Breast epithelium (tissue), 4 donors: ENCODE results near the gene TSPEAR. TPM values are rescaled to one million over a fixed set of nuclear protein-coding genes. Genes with fewer than 3 reads are reported as not detected.
"Not testable (repeated sequence)": the region's sequence is repeated elsewhere in the genome, so short reads cannot be mapped to it uniquely, and the experiment has no call there.

Source experiments
- DNase-seq, 2 donors: peaks; one replicate each; pipeline ENCODE4 v3.0.0-alpha.2; 2019; ENCODE audit warnings: low spot score in 2 of 2
- H3K27ac ChIP-seq, 2 donors: fragments of 200-600 bp; sonication (generic) in 1 of 2; one replicate each; pipeline ENCODE4 v1.5.1; 2016 to 2019; ENCODE audit warnings: mild to moderate bottlenecking in 1 of 2
- H3K27me3 ChIP-seq, 2 donors: fragments of 200-600 bp; sonication (generic) in 1 of 2; one replicate each; pipeline versions ENCODE4 v1.5.1 to v1.6.0; 2017 to 2019; ENCODE audit warnings: control low read depth in 1 of 2, mild to moderate bottlenecking in 1 of 2
- H3K36me3 ChIP-seq: fragments of 200-600 bp; one replicate; pipeline ENCODE4 v1.5.1; 2019
- H3K4me1 ChIP-seq, 2 donors: fragments of 200-600 bp; sonication (generic); one replicate each; pipeline ENCODE4 v1.5.1; 2016 to 2019; ENCODE audit warnings: control low read depth in 1 of 2
- H3K4me3 ChIP-seq, 3 donors: fragments of 200-600 bp; sonication (generic); 1 replicate in 2 of 3; 2 replicates in 1 of 3; pipeline ENCODE4 v1.5.1; 2016 to 2019; ENCODE audit warnings: mild to moderate bottlenecking in 3 of 3, moderate library complexity in 2 of 3
- H3K9me3 ChIP-seq, 2 donors: fragments of 200-600 bp; sonication (generic) in 1 of 2; one replicate each; pipeline ENCODE4 v1.5.1; 2016 to 2019; ENCODE audit warnings: control low read depth in 1 of 2
- CTCF ChIP-seq, 3 donors: fragments of 450-650 bp; IDR thresholded peaks; one replicate each; pipeline ENCODE4 v1.5.1; 2016 to 2017; ENCODE audit warnings: antibody characterized with exemption in 3 of 3, mild to moderate bottlenecking in 3 of 3, moderate library complexity in 3 of 3
- POLR2A ChIP-seq: fragments of 450-650 bp; IDR thresholded peaks from one replicate; pipeline ENCODE4 v1.6.1; 2016; ENCODE audit warnings: antibody characterized with exemption, mild to moderate bottlenecking, moderate library complexity
- POLR2AphosphoS5 ChIP-seq, 3 donors: sonication (generic); formaldehyde crosslinking; IDR thresholded peaks; one replicate each; pipeline ENCODE4 v1.6.1; 2017; ENCODE audit warnings: antibody characterized with exemption in 3 of 3
- intact Hi-C: fragments of 100-400 bp; cut with DNase I; formaldehyde crosslinking; loops from one replicate; pipeline ENCODE4 v1.15.1; 2023; ENCODE audit warnings: low total_unique reads
- total RNA-seq, 3 donors: library from RNA; depleted of rRNA; stranded (reverse); fragments of >200 nt; gene quantifications; one replicate each; pipeline ENCODE4 v1.1.0, GENCODE V29; 2016

The TSPEAR gene
- total RNA-seq, 3 donors from 2014 or later, result 0.15 TPM; not detected in 2

- peak in 1 of 2 donors; percentile 34 for DNase-seq
- H3K27me3 ChIP-seq, result peaks cover 0 to 62% of the 10 kb centered on the region in 2 donors
Observed at GRCh38 chr21:44552681-44553080, 158.7 kb downstream of the TSPEAR start.

GRCh38 chr21:44552136-44552535 lies 159.2 kb downstream of the TSPEAR start:
- H3K27me3 ChIP-seq, result peaks cover 0 to 57% of the 10 kb centered on the region in 2 donors
- H3K4me1 ChIP-seq, result no peaks in the 10 kb centered on the region
- H3K4me3 ChIP-seq, result no peak overlapping the region
- no peak overlapping the region for H3K27ac ChIP-seq
- H3K36me3 ChIP-seq, result no peaks in the 10 kb centered on the region
- DNase-seq, result peak in 1 of 2 donors; percentile 37
- TF ChIP-seq POLR2A (no peak), POLR2AphosphoS5 (IDR thresholded peaks at IDR 0.05) (no peak), CTCF (IDR thresholded peaks at IDR 0.05) (no peak)
- intact Hi-C loops, result no loop called here
- peaks cover 0 to 5% of the 10 kb centered on the region in 2 donors for H3K9me3 ChIP-seq

More at GRCh38 chr21:44552681-44553080, 158.7 kb downstream of the TSPEAR start:
- Histone ChIP-seq H3K27ac (no peak overlapping the region), H3K36me3 (no peaks in the 10 kb centered on the region), H3K9me3 (peaks cover 0 to 5% of the 10 kb centered on the region in 2 donors), H3K4me3 (no peak overlapping the region), H3K4me1 (no peaks in the 10 kb centered on the region)
- intact Hi-C loops, result no loop called here
- TF ChIP-seq CTCF (IDR thresholded peaks at IDR 0.05) (no peak), POLR2AphosphoS5 (IDR thresholded peaks at IDR 0.05) (no peak), POLR2A (no peak)

GRCh38 chr21:44551340-44551961 lies 159.9 kb downstream of the TSPEAR start, which contains the start of gene KRTAP10-2:
Gene KRTAP10-2 (minus strand): TSS chr21:44551505. CDS start chr21:44551458, 47 bp downstream.
- H3K4me1 ChIP-seq, result no peaks in the 10 kb centered on the region
- H3K27ac ChIP-seq, result no peak within 1 kb of the TSS
- intact Hi-C loops, result no loop called here
- H3K36me3 ChIP-seq, result no peaks in the 10 kb centered on the region
- H3K4me3 ChIP-seq, result no peak within 1 kb of the TSS
- TF ChIP-seq CTCF (IDR thresholded peaks at IDR 0.05), result no peak
- no peak for TF ChIP-seq POLR2AphosphoS5 (IDR thresholded peaks at IDR 0.05)
- TF ChIP-seq POLR2A, result no peak
- H3K9me3 ChIP-seq, result peaks cover under 1 to 5% of the 10 kb centered on the region in 2 donors
- peak in 1 of 2 donors; percentile 36 for DNase-seq
- peaks cover 0 to 51% of the 10 kb centered on the region in 2 donors for H3K27me3 ChIP-seq

- Histone ChIP-seq H3K27me3 (peaks cover 0 to 45% of the 10 kb centered on the region in 2 donors), H3K27ac (no peak overlapping the region), H3K36me3 (no peaks in the 10 kb centered on the region), H3K9me3 (peaks cover 4 to 5% of the 10 kb centered on the region in 2 donors), H3K4me1 (no peaks in the 10 kb centered on the region), H3K4me3 (no peak overlapping the region)
- intact Hi-C loops, result no loop called here
- no peak for TF ChIP-seq POLR2A
- TF ChIP-seq POLR2AphosphoS5 (IDR thresholded peaks at IDR 0.05), result no peak
- no peak for TF ChIP-seq CTCF (IDR thresholded peaks at IDR 0.05)
- peak in 1 of 2 donors; percentile 14 for DNase-seq
Observed at GRCh38 chr21:44550807-44551206, 160.6 kb downstream of the TSPEAR start.

GRCh38 chr21:44550285-44550684 lies 161.1 kb downstream of the TSPEAR start:
- H3K9me3 ChIP-seq, H3K27ac ChIP-seq, H3K4me1 ChIP-seq, DNase-seq, intact Hi-C loops, H3K4me3 ChIP-seq, H3K36me3 ChIP-seq: not testable (repeated sequence)
- peaks cover 0 to 39% of the 10 kb centered on the region in 2 donors for H3K27me3 ChIP-seq
